ENCODE data around the gene IL1RN. TPM values are rescaled to one million over a fixed set of nuclear protein-coding genes. Genes with fewer than 3 reads are reported as not detected.

IL1RN gene
- total and polyA plus RNA-seq, 2 of the 13 experiments (the other 11 are each of a cell fraction or from before 2014, with no cell fraction given), result 21.2 to 101 TPM

- no peak for TF ChIP-seq STAT6 (CRISPR knock-in tag; IDR thresholded peaks at IDR 0.05; ENCODE audit: borderline replicate concordance)
- no peak for TF ChIP-seq BCLAF1 (IDR thresholded peaks at IDR 0.05)
- no peak for TF ChIP-seq AHR (CRISPR knock-in tag; IDR thresholded peaks at IDR 0.05)
- TF ChIP-seq ZNF678 (CRISPR knock-in tag; IDR thresholded peaks at IDR 0.05), result no peak
- TF ChIP-seq ZNF644 (CRISPR knock-in tag; IDR thresholded peaks at IDR 0.05; ENCODE audit: low read depth), result no peak
- TF ChIP-seq ZGPAT (CRISPR knock-in tag; IDR thresholded peaks at IDR 0.05), result no peak
- TF ChIP-seq SALL1 (CRISPR knock-in tag; IDR thresholded peaks at IDR 0.05), result 0 out of 2 replicates have a peak, but pooled peaks have one; percentile 25
- TF ChIP-seq ZFP37 (CRISPR knock-in tag; IDR thresholded peaks at IDR 0.05; ENCODE audit: borderline replicate concordance), result no peak
- no peak for TF ChIP-seq KDM1A (CRISPR knock-in tag; IDR thresholded peaks at IDR 0.05)
- TF ChIP-seq EZH2 (conservative IDR thresholded peaks at IDR 0.05; ENCODE audit: low read depth, low read length), result no peak
- no peak for TF ChIP-seq AKNA (CRISPR knock-in tag; IDR thresholded peaks at IDR 0.05; ENCODE audit: borderline replicate concordance)
- TF ChIP-seq ARNT2 (CRISPR knock-in tag; IDR thresholded peaks at IDR 0.05; ENCODE audit: low read depth), result no peak
- no peak for TF ChIP-seq IRF9 (CRISPR knock-in tag; IDR thresholded peaks at IDR 0.05; ENCODE audit: borderline replicate concordance)
These were observed 31.6 kb downstream of the IL1RN start (continued) for GRCh38 chr2:113158884-113159553.
